Activated naive CD8-positive, alpha-beta T cell treated with anti-CD3 and anti-CD28 coated beads, Interleukin-2, amount 50 U/mL, for 24 hours (primary cell): ENCODE results near the gene CYB561.
"Not testable (repeated sequence)": the region's sequence is repeated elsewhere in the genome, so short reads cannot be mapped to it uniquely, and the experiment has no call there.

Experiments used
- ATAC-seq: fragments of 150-1000 bp; cut with Tn5 transposase; one replicate; pipeline ENCODE4 v1.10.0; 2021
- DNase-seq: peaks from one replicate; pipeline ENCODE4 v3.0.0; 2021
- H3K27ac Mint-ChIP-seq: one replicate; pipeline ENCODE4 v1.8.0; 2021; ENCODE audit warnings: mild to moderate bottlenecking, mixed read lengths
- H3K27me3 Mint-ChIP-seq: one replicate; pipeline ENCODE4 v1.8.0; 2021; ENCODE audit warnings: mixed read lengths
- H3K36me3 Mint-ChIP-seq: one replicate; pipeline ENCODE4 v1.8.0; 2021; ENCODE audit warnings: low read depth, mixed read lengths
- H3K4me1 Mint-ChIP-seq: one replicate; pipeline ENCODE4 v1.8.0; 2021; ENCODE audit warnings: mixed read lengths
- H3K4me3 Mint-ChIP-seq: one replicate; pipeline ENCODE4 v1.8.0; 2021; ENCODE audit warnings: mild to moderate bottlenecking, moderate library complexity, mixed read lengths
- H3K9me3 Mint-ChIP-seq: one replicate; pipeline ENCODE4 v1.8.0; 2021; ENCODE audit warnings: mixed read lengths

CYB561 gene

DNA sequence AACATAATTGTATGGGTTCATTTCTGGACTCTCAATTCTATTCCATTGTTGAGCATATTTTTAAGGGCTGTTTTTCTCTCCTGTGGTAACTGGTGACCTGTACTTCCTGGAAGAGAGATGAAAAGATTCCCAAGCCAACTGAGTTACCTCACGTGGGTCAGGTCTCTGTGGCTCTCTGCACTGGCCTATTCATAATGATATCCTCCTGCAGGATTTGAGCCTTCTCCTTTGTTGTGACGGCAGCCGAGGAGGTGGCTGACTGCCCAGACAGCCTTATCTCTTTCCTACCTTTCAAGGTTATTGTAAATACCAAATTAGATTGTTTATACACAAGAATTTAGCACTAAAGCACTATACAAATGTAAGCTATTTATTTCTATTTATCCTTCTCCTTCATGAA is 28.1 kb upstream of the CYB561 start:
- ATAC-seq (no peak), DNase-seq (no peak)
- H3K4me1 Mint-ChIP-seq, result peaks cover 8% of the 10 kb centered on the region
- H3K27me3 Mint-ChIP-seq, result peaks cover 32% of the 10 kb centered on the region
- H3K36me3 Mint-ChIP-seq, result no peaks in the 10 kb centered on the region
- no peak overlapping the region for H3K4me3 Mint-ChIP-seq
- no peak overlapping the region for H3K27ac Mint-ChIP-seq
- H3K9me3 Mint-ChIP-seq, result no peaks in the 10 kb centered on the region

DNA sequence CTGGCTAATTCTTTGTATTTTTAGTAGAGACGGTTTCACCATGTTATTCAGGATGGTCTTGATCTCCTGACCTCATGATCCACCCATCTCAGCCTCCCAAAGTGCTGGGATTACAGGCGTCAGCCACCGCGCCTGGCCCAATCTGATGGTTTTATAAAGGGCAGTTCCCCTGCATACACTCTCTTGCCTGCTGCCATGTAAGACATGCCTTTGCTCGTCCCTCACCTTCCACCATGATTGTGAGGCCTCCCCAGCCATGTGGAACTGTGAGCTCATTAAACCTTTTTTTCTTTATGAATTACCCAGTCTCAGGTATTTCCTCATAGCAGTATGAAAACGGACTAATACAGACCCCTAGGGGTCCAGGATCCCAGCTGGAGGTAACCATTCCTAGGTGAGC is 22.0 kb upstream of the CYB561 start:
- H3K27me3 Mint-ChIP-seq, H3K36me3 Mint-ChIP-seq, H3K27ac Mint-ChIP-seq, H3K4me3 Mint-ChIP-seq, H3K4me1 Mint-ChIP-seq, ATAC-seq, H3K9me3 Mint-ChIP-seq, DNase-seq: not testable (repeated sequence)

DNA sequence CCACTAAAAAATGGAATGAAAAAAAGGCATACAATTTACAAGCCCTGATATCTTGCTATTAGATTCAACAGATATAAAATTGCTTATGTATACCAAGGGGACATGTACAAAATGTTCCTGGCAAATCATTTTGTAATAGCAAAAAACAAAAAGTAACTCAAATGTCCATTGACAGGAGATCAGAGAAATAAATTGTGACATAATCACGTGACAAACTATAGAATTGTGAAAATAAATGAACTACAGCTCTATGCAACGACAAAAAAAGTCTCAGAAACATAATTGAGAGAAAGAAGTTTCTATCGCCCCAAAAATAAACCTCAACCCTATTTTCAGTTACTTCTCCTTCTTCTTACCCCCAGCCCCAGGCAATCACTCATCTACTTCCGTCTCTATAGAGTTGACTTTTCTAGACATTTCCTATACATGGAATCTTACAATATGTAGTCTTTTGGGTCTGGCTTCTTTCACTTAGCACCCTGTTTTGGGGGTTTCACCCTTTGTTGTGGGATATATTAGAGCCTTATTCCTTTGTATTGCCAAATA is 18.7 kb upstream of the CYB561 start:
- Mint-ChIP-seq H3K27me3 (peaks cover 4% of the 10 kb centered on the region), H3K36me3 (no peaks in the 10 kb centered on the region), H3K9me3 (no peaks in the 10 kb centered on the region), H3K4me3 (no peak overlapping the region), H3K27ac (no peak overlapping the region), H3K4me1 (peaks cover 2% of the 10 kb centered on the region)
- DNase-seq (no peak), ATAC-seq (no peak)

DNA sequence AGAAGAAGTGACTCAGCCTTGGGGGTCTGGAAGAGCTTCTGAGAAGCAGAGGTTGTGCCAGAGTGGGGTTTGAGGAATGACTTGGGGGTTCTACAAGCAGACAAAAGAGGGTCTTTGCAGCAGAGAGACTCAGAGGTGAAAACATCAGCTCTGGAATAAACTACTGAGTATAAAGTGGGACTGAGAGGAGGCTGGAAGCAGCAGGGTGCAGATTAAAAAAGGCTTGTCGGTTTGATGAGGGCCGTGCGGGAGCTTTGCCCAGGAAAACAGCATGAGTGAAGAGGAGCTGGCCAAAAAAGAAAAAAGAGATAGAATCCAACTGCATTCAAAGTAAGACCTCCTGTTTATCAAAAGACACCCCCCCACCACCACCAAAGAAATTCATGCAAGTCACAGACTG is 17.7 kb upstream of the CYB561 start:
- no peak for ATAC-seq
- no peaks in the 10 kb centered on the region for H3K9me3 Mint-ChIP-seq
- peaks cover 2% of the 10 kb centered on the region for H3K4me1 Mint-ChIP-seq
- DNase-seq, result no peak
- peaks cover 4% of the 10 kb centered on the region for H3K27me3 Mint-ChIP-seq
- H3K27ac Mint-ChIP-seq, result no peak overlapping the region
- no peak overlapping the region for H3K4me3 Mint-ChIP-seq
- no peaks in the 10 kb centered on the region for H3K36me3 Mint-ChIP-seq

DNA sequence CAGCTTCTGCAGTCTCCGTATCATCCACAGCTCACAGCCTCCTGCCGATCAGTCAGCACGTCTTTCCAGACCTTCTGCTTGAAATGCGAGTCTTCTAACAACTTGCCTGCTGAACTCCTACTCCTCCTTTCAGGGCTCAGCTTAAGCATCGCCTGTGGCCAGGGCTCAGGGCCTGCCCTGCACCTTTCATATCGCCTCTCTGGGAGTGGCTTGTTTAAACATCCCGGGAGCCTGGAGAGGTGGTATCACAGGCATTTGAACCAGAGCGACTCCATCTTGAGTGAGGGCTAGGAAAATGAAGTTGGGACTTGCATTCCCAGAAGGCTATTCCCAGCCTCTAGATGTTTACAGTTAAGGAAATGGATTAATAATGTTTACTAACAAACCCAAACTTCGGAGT is 13.9 kb upstream of the CYB561 start:
- Mint-ChIP-seq H3K9me3 (no peaks in the 10 kb centered on the region), H3K4me1 (peaks cover 2% of the 10 kb centered on the region), H3K27ac (no peak overlapping the region), H3K27me3 (peaks cover 4% of the 10 kb centered on the region), H3K4me3 (no peak overlapping the region), H3K36me3 (no peaks in the 10 kb centered on the region)
- DNase-seq (no peak), ATAC-seq (no peak)

DNA sequence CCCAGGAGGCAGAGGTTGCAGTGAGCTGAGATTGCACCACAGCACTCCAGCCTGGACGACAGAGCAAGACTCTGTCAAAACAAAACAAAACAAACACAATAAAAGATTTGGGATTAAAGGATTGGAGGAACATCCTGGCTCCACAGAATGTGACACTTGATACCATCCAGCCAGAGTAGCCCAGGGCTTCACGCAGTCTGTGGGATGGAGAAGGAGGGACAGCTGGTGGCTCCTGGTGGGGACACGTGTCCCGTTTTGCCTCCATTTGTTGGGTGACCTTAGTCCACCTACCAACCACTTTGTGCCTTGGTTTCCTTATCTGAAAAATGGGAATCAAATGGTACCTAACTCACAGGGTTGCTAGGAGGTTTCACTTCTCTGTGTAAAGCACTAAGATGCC is 12.4 kb upstream of the CYB561 start:
- H3K36me3 Mint-ChIP-seq, result no peaks in the 10 kb centered on the region
- H3K4me1 Mint-ChIP-seq, result peaks cover 2% of the 10 kb centered on the region
- H3K4me3 Mint-ChIP-seq, result no peak overlapping the region
- H3K27me3 Mint-ChIP-seq, result no peaks in the 10 kb centered on the region
- DNase-seq (no peak), ATAC-seq (no peak)
- no peak overlapping the region for H3K27ac Mint-ChIP-seq
- no peaks in the 10 kb centered on the region for H3K9me3 Mint-ChIP-seq

DNA sequence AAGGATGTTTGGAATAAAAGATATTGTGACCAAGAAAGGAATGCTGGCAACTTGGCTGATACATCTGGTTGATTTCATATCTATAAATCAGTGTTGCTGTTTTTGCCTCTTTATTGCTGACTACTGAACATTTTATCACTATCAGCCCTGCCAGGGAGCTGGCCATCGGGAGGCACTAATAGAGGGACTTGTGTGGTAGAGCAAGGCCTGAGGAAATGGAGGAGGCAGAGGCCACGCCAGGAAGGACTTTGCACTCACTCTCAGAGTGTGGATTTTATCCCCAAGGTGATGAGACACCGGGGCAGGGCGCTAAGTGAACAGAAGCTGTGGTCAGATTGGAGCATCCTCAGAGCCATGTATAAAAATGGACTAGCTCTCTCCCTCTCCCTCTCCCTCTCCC is 9.3 kb upstream of the CYB561 start:
- Mint-ChIP-seq H3K4me1 (peaks cover 4% of the 10 kb centered on the region), H3K27ac (no peak overlapping the region), H3K4me3 (no peak overlapping the region), H3K36me3 (no peaks in the 10 kb centered on the region), H3K9me3 (no peaks in the 10 kb centered on the region), H3K27me3 (no peaks in the 10 kb centered on the region)
- ATAC-seq, result no peak
- no peak for DNase-seq

DNA sequence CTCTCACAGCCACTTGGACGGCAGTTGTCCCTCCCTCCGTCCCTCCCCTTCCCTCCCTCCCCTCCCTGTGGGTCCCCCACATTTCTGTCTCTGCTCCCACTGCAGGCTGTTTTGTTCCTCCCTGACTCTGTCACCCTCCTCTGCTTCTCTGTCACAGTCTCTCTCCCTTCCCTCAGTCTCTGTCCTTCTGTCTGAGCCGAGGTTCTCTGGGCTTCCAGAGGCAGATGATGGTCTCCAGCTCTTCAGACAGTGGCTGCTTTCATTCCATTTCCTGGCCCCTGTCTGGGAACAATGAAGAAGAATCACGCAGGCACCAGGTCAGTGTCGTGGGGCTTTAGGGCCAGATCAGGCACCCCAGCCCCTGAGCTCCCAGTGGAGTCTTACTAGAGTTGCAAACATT is 8.8 kb upstream of the CYB561 start:
- Mint-ChIP-seq H3K27ac (no peak overlapping the region), H3K27me3 (no peaks in the 10 kb centered on the region), H3K4me3 (no peak overlapping the region), H3K36me3 (no peaks in the 10 kb centered on the region), H3K4me1 (peaks cover 9% of the 10 kb centered on the region), H3K9me3 (no peaks in the 10 kb centered on the region)
- no peak for ATAC-seq
- no peak for DNase-seq

DNA sequence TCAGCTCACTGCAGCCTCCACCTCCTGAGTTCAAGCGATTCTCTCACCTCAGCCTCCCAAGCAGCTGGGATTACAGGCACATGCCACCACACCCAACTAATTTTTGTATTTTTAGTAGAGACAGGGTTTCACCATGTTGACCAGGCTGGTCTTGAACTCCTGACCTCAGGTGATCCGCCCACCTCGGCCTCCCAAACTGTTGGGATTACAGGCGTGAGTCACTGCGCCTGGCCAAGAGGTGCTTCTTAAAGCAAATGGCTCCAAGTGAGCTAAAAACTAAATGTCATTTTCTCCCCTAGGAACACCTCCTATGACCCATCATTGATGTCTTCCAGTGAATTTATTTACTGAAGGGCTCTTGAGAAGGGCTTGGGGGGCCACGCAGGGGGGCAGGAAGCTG is 8.3 kb upstream of the CYB561 start:
- not testable (repeated sequence) for H3K27me3 Mint-ChIP-seq, H3K27ac Mint-ChIP-seq, H3K4me3 Mint-ChIP-seq, ATAC-seq, DNase-seq, H3K36me3 Mint-ChIP-seq, H3K9me3 Mint-ChIP-seq
- peaks cover 11% of the 10 kb centered on the region for H3K4me1 Mint-ChIP-seq

DNA sequence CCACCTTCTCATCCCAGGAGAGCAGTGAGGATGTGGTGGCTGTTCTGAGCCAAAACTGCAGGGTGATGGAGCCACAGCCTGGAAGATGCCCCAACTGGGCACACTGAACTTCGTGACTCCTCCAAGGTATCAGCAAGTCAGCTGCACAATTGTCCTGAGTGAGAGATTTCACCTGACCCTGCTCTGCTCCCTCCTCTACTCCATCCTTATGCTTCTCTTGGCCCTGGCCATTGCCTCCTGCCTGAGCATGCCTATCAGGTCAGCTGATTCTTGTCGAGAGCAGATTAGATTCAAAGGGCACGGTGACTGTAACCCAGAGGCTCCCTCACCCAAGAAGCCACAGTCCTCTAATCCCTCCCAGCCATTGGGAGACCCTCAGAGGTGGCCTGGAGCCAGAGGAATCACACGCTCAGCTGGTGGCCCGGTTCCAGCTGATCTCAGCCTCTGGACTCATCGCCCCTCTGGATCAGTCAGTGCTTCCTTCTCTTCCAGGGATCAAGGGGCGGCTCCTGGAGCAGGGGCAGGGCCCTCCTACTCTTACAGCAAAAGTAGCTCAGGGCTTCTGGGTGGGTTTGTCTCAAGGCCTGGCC is 7.0 kb upstream of the CYB561 start:
- ATAC-seq, result no peak
- Mint-ChIP-seq H3K9me3 (no peaks in the 10 kb centered on the region), H3K36me3 (no peaks in the 10 kb centered on the region), H3K4me1 (peaks cover 11% of the 10 kb centered on the region), H3K27ac (no peak overlapping the region), H3K4me3 (no peak overlapping the region), H3K27me3 (no peaks in the 10 kb centered on the region)
- no peak for DNase-seq

DNA sequence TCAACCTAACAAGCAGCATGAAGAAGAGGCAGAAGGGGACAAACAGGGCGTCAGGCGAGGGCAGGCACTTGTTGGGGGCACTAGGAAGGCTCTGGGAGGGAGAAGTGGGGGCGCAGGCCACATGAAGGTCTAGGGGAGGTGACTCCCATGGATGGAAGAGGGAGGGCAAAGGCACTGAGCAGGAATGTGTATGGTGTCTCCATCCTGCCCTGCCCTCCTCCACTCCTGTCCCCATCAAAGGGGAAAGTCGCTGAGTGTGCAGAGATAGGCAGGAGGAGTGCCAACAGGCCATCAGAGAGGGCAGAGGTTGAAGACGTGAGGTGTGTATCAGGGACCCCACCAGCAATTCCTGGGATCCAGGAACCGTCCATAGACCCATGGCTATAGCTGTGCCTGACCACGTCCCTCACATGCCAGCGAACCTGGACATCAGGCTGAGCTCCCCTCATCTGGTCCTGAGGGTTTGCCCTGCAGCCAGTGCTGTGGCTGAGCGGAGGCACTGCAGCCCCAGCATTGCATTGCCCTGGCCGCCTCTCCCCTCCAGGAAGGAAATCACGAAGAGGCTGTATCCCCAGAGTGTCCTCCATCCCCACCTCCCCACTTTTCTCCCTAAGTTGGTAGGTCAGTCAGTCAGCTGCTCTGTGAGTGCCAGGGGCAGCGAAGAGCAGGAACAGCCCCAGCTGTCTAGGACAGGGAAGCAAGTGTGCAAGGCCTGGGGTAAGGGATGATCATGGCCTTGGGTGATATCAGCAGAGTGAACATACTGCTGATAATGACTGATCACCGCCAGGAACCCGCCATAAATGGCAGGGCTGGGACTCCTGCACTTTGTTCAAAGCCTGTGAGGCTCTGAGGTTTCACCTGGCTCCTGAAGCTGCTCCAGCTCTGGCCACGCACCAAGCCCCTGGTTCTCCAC is 6.2 kb upstream of the CYB561 start:
- ATAC-seq (no peak), DNase-seq (no peak)
- Mint-ChIP-seq H3K27ac (no peak overlapping the region), H3K9me3 (no peaks in the 10 kb centered on the region), H3K27me3 (no peaks in the 10 kb centered on the region), H3K4me3 (no peak overlapping the region), H3K4me1 (peaks cover 14% of the 10 kb centered on the region), H3K36me3 (no peaks in the 10 kb centered on the region)

DNA sequence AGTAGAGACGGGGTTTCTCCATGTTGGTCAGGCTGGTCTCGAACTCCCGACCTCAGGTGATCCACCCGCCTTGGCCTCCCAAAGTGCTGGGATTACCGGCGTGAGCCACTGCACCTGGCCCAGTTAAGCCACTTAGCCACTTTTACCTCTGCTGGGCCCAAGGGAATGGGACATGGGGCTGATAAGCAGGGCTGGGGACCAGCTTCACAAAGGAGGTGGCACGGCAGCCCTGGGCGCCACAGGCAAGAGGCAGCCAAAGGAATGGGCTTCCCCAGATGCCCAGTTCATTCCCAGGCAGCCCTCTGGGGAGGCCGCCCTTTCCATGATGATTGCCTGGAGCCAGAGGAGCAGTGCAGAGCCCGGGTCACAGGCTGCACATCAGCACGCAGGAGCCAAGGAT is 5.0 kb upstream of the CYB561 start:
- no peak for ATAC-seq
- no peak overlapping the region for H3K4me3 Mint-ChIP-seq
- no peak for DNase-seq
- H3K36me3 Mint-ChIP-seq, result no peaks in the 10 kb centered on the region
- no peaks in the 10 kb centered on the region for H3K9me3 Mint-ChIP-seq
- H3K27ac Mint-ChIP-seq, result no peak overlapping the region
- no peaks in the 10 kb centered on the region for H3K27me3 Mint-ChIP-seq
- peaks cover 17% of the 10 kb centered on the region for H3K4me1 Mint-ChIP-seq

DNA sequence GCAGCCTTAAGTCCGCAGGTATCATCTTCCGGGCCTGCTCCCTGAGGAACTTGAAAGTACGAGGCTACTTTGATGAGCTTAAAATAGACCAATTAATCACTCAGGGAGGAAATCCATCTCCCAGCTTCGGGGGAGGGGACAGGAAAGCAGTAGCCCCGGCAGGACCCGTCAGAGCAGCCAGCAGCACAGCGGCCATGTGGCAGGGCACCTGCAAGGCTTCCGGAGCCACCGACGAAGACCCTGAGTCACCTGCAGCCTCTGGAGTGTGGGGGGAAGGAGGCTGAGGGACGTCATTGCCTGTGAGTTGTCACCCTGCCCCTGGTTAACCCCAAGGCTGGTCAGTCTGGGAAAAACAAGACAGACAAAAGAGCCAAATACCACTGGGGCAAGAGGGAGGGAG is 4.4 kb upstream of the CYB561 start:
- peaks cover 18% of the 10 kb centered on the region for H3K4me1 Mint-ChIP-seq
- H3K27ac Mint-ChIP-seq, result no peak overlapping the region
- no peaks in the 10 kb centered on the region for H3K27me3 Mint-ChIP-seq
- no peak overlapping the region for H3K4me3 Mint-ChIP-seq
- H3K9me3 Mint-ChIP-seq, result no peaks in the 10 kb centered on the region
- ATAC-seq (no peak), DNase-seq (no peak)
- no peaks in the 10 kb centered on the region for H3K36me3 Mint-ChIP-seq

DNA sequence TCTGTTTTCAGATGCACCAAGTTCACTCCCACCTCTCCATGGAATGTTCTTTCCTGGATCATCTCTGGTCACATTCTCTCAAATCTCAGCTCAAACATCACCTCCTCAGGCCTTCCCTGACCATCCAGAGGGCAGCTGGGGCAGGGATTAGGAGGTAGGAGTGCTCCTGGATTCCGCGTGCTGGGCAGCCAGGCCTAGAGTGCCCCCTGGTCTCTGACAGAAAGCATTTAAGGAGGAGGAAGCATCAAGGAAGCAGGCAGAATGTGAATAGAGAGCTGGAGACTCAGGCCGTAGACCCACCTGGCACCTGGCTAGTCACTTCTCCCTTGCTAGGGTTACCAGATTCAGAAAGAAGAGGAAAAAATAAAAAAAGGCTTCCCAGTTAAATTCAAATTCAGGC is 2.5 kb upstream of the CYB561 start:
- DNase-seq (no peak), ATAC-seq (no peak)
- no peak overlapping the region for H3K4me3 Mint-ChIP-seq
- H3K36me3 Mint-ChIP-seq, result no peaks in the 10 kb centered on the region
- no peak overlapping the region for H3K27ac Mint-ChIP-seq
- peaks cover 6% of the 10 kb centered on the region for H3K27me3 Mint-ChIP-seq
- no peaks in the 10 kb centered on the region for H3K9me3 Mint-ChIP-seq
- H3K4me1 Mint-ChIP-seq, result peaks cover 24% of the 10 kb centered on the region

DNA sequence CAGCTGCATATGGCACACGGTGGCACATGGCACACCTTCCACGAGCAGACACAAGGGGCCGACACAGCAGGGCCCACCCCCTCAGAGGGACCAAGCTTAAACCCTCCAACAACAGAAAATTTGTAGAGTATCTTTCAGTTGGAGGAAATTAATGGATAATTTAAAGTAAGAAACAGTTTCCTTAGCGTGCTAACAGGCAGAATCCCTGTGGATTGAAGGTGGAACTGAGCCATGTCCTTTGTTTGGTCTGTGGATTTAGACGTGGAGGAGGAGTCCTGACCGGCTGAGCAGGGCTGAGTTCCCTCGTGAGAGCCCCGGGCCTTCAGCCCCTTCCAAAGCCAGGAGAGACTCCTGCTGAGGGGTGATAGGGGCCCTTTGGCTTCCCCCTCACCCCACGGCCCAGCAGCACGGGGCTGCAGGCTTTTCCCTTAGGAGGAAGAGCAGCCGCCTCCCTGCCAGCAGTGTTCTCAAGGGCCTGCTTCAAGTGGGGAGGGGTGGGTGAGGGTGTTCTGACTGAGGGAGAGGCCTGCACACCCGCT is 1.4 kb upstream of the CYB561 start:
- ATAC-seq, result no peak
- H3K4me1 Mint-ChIP-seq, result peaks cover 24% of the 10 kb centered on the region
- H3K36me3 Mint-ChIP-seq, result no peaks in the 10 kb centered on the region
- no peak for DNase-seq
- peaks cover 6% of the 10 kb centered on the region for H3K27me3 Mint-ChIP-seq
- H3K4me3 Mint-ChIP-seq, result peak overlapping the region; percentile 63
- H3K27ac Mint-ChIP-seq, result peak overlapping the region; percentile 73
- H3K9me3 Mint-ChIP-seq, result no peaks in the 10 kb centered on the region
